Stimulated activated memory B cell treated with anti-CD40 and anti-IgM and Interleukin-4, amounts not matched to agents 10 μg/mL and 1 μg/mL and 100 μg/mL, for 72 hours (primary cell): ENCODE results near the gene MILR1.

Experiments
- ATAC-seq: fragments of 150-1000 bp; cut with Tn5 transposase; 2 replicates; pipeline ENCODE4 v1.10.0; 2021
- H3K27ac Mint-ChIP-seq: one replicate; pipeline ENCODE4 v1.8.0; 2022; ENCODE audit warnings: mild to moderate bottlenecking, mixed read lengths
- H3K27me3 Mint-ChIP-seq: one replicate; pipeline ENCODE4 v1.8.0; 2022; ENCODE audit warnings: mixed read lengths
- H3K36me3 Mint-ChIP-seq: one replicate; pipeline ENCODE4 v1.8.0; 2022; ENCODE audit warnings: mixed read lengths
- H3K4me1 Mint-ChIP-seq: one replicate; pipeline ENCODE4 v1.8.0; 2022; ENCODE audit warnings: mixed read lengths
- H3K4me3 Mint-ChIP-seq: one replicate; pipeline ENCODE4 v1.8.0; 2022; ENCODE audit warnings: mild to moderate bottlenecking, moderate library complexity, mixed read lengths
- H3K9me3 Mint-ChIP-seq: one replicate; pipeline ENCODE4 v1.8.0; 2022; ENCODE audit warnings: mixed read lengths

The MILR1 gene

GRCh38 chr17:64500487-64500859, 51.6 kb downstream of the MILR1 start:
- peaks cover 83% of the 10 kb centered on the region for H3K4me1 Mint-ChIP-seq
- no peak overlapping the region for H3K4me3 Mint-ChIP-seq
- H3K36me3 Mint-ChIP-seq = peaks cover 64% of the 10 kb centered on the region
- peak overlapping the region; percentile 2 for H3K27ac Mint-ChIP-seq
- H3K27me3 Mint-ChIP-seq = no peaks in the 10 kb centered on the region
- H3K9me3 Mint-ChIP-seq = no peaks in the 10 kb centered on the region
- ATAC-seq = no peak

- ATAC-seq = no peak
- peaks cover 70% of the 10 kb centered on the region for H3K36me3 Mint-ChIP-seq
- H3K27me3 Mint-ChIP-seq = no peaks in the 10 kb centered on the region
- peaks cover 76% of the 10 kb centered on the region for H3K4me1 Mint-ChIP-seq
- H3K27ac Mint-ChIP-seq = no peak overlapping the region
- H3K4me3 Mint-ChIP-seq = no peak overlapping the region
- no peaks in the 10 kb centered on the region for H3K9me3 Mint-ChIP-seq
These were observed 52.2 kb downstream of the MILR1 start for GRCh38 chr17:64500862-64501765.

DNA sequence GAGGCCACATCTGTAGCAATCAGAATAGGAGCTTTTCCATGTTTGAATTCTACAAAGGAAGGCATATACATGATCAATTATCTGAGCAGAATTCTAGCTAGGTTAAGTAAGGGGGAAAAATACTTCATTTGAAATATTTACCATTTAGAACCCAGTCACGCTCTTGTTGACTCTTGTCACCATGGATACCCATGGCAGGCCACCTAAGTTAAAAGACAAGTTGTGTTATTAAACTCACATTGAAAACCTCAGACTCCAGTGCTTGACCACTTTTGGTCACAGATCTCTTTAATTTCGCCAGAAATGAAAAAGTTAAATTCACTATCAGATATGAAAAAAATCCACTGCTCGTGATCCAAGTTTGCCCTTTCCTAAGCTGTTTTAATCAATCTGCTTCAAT, 53.1 kb downstream of the MILR1 start:
- H3K36me3 Mint-ChIP-seq = peaks cover 71% of the 10 kb centered on the region
- no peak overlapping the region for H3K27ac Mint-ChIP-seq
- no peak overlapping the region for H3K4me3 Mint-ChIP-seq
- peaks cover 67% of the 10 kb centered on the region for H3K4me1 Mint-ChIP-seq
- no peak for ATAC-seq
- H3K9me3 Mint-ChIP-seq = no peaks in the 10 kb centered on the region
- H3K27me3 Mint-ChIP-seq = no peaks in the 10 kb centered on the region

DNA sequence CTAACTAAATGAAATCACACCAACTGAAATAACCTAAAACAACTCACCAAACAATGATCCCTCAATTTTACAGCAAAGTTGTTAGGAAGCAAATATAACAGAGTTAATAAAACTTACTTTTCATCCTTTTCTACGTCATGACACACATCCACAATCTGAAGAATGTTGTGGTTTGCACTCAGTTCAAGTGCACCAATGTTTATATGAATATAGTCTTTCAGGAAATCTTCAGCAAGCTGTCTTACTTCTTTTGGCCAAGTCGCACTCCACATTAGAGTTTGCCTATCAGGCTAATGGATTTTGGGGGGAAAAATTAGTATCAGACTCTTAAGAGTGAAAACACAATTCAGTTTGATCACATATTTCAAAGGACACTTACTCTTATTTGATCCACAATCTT, 53.9 kb downstream of the MILR1 start:
- no peak overlapping the region for H3K4me3 Mint-ChIP-seq
- no peak for ATAC-seq
- H3K36me3 Mint-ChIP-seq = peaks cover 71% of the 10 kb centered on the region
- no peaks in the 10 kb centered on the region for H3K27me3 Mint-ChIP-seq
- no peaks in the 10 kb centered on the region for H3K9me3 Mint-ChIP-seq
- H3K27ac Mint-ChIP-seq = no peak overlapping the region
- peaks cover 66% of the 10 kb centered on the region for H3K4me1 Mint-ChIP-seq

GRCh38 chr17:64503341-64503740, 54.4 kb downstream of the MILR1 start:
- H3K27ac Mint-ChIP-seq = no peak overlapping the region

DNA sequence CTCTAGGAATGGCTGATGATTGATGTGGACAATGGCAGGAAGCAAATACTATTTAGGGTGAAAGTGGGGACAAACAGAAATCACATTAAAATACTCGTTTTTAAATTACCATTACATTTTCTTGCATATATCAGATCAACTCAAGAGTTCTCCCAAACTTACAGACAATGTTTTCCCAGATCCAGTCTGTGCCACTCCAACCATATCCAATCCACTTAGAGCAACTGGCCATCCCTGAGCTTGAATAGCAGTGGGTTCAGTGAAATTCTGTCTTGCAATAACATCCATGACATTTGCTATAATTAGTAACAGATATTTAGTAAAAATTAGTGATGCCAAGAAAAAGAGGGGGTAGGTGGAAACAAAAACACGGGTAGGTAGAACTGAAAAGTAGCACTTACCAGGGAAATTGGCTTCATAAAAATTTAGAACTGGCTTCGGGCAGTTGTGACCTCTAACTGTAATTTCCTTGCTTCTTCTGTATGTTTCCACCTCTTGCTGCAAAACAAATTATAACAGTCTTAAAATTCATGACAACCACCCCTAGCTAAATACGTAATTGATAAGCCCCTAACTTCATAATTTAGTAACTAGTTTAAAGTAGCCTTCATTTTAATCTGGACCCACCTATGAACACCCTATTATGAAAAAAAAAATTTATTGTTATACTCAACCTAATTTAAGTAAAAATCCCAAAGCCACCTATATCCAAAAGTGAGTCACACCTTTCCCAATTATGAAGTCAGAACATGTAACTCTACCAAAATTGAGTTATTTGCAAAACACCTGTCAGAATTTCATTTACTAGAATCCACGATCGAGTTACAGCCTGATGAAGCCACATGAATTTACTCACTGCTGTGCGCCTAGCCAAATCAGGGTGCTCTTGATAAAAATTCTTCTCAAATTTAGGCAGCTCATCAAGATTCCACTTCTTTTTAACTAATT, 55.2 kb downstream of the MILR1 start:
- Mint-ChIP-seq H3K9me3 (no peaks in the 10 kb centered on the region), H3K36me3 (peaks cover 71% of the 10 kb centered on the region), H3K4me1 (peaks cover 56% of the 10 kb centered on the region), H3K4me3 (peak overlapping the region; percentile 100), H3K27me3 (no peaks in the 10 kb centered on the region), H3K27ac (peak overlapping the region; percentile 100)
- ATAC-seq = no peak

More at GRCh38 chr17:64503341-64503740, 54.4 kb downstream of the MILR1 start:
- no peak for ATAC-seq
- Mint-ChIP-seq H3K36me3 (peaks cover 71% of the 10 kb centered on the region), H3K27me3 (no peaks in the 10 kb centered on the region), H3K4me1 (peaks cover 61% of the 10 kb centered on the region), H3K9me3 (no peaks in the 10 kb centered on the region), H3K4me3 (no peak overlapping the region)

- H3K27ac Mint-ChIP-seq = peak overlapping the region; percentile 100
- no peaks in the 10 kb centered on the region for H3K27me3 Mint-ChIP-seq
- no peaks in the 10 kb centered on the region for H3K9me3 Mint-ChIP-seq
- ATAC-seq = no peak
- H3K4me1 Mint-ChIP-seq = peaks cover 55% of the 10 kb centered on the region
- peak overlapping the region; percentile 100 for H3K4me3 Mint-ChIP-seq
- peaks cover 64% of the 10 kb centered on the region for H3K36me3 Mint-ChIP-seq
These were observed 55.9 kb downstream of the MILR1 start for GRCh38 chr17:64504769-64505339.

GRCh38 chr17:64505340-64506200, 56.7 kb downstream of the MILR1 start:
- Mint-ChIP-seq H3K4me1 (peaks cover 49% of the 10 kb centered on the region), H3K4me3 (peak overlapping the region; percentile 100), H3K27me3 (no peaks in the 10 kb centered on the region), H3K9me3 (no peaks in the 10 kb centered on the region), H3K36me3 (peaks cover 62% of the 10 kb centered on the region), H3K27ac (peak overlapping the region; percentile 100)
- ATAC-seq = peak; percentile 64

DNA sequence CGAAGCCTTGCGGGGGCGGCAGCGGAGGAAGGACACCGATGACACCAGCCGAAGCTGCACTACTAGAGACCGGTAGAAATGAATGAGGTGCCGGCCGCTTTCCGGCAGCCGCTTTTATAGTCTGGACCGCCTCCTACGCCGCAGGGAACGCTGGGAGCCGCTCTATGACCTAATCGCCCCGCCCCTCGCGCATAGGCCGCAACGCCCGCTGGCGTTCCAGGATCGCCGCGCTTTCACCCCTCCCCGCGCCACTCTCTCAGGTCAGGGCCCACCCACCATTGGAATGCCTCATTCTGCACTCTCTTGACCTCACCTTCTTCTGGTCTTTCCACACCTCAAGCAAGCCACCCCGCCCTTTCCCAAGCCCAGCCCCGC, 57.3 kb downstream of the MILR1 start, which contains the start of gene DDX5:
Gene DDX5 (minus strand): TSS at position 89 of the 375 bp plus-strand sequence. CDS start 170 bp downstream, outside the sequence.
- peaks cover 43% of the 10 kb centered on the region for H3K4me1 Mint-ChIP-seq
- H3K27ac Mint-ChIP-seq = peak within 1 kb of the TSS; percentile 100
- H3K27me3 Mint-ChIP-seq = no peaks in the 10 kb centered on the region
- H3K36me3 Mint-ChIP-seq = peaks cover 61% of the 10 kb centered on the region
- peak; percentile 86 for ATAC-seq
- no peaks in the 10 kb centered on the region for H3K9me3 Mint-ChIP-seq
- H3K4me3 Mint-ChIP-seq = peak within 1 kb of the TSS; percentile 100

GRCh38 chr17:64506576-64507412, 57.9 kb downstream of the MILR1 start, which contains the start of gene CEP95:
Gene CEP95 (plus strand): TSS chr17:64506977. CDS start chr17:64507098, 121 bp downstream.
- Mint-ChIP-seq H3K27ac (peak within 1 kb of the TSS; percentile 100), H3K4me1 (peaks cover 37% of the 10 kb centered on the region), H3K9me3 (no peaks in the 10 kb centered on the region), H3K27me3 (no peaks in the 10 kb centered on the region), H3K36me3 (peaks cover 61% of the 10 kb centered on the region), H3K4me3 (peak within 1 kb of the TSS; percentile 100)
- peak; percentile 89 for ATAC-seq

GRCh38 chr17:64507413-64507782, 58.5 kb downstream of the MILR1 start:
- peaks cover 57% of the 10 kb centered on the region for H3K36me3 Mint-ChIP-seq
- peaks cover 31% of the 10 kb centered on the region for H3K4me1 Mint-ChIP-seq
- no peaks in the 10 kb centered on the region for H3K27me3 Mint-ChIP-seq
- peak overlapping the region; percentile 100 for H3K27ac Mint-ChIP-seq
- peak; percentile 42 for ATAC-seq
- peak overlapping the region; percentile 100 for H3K4me3 Mint-ChIP-seq
- no peaks in the 10 kb centered on the region for H3K9me3 Mint-ChIP-seq

GRCh38 chr17:64508683-64509082, 59.8 kb downstream of the MILR1 start:
- Mint-ChIP-seq H3K27me3 (no peaks in the 10 kb centered on the region), H3K27ac (no peak overlapping the region), H3K4me1 (peaks cover 26% of the 10 kb centered on the region), H3K9me3 (no peaks in the 10 kb centered on the region), H3K4me3 (peak overlapping the region; percentile 44), H3K36me3 (peaks cover 51% of the 10 kb centered on the region)
- no peak for ATAC-seq

GRCh38 chr17:64509179-64509578, 60.3 kb downstream of the MILR1 start:
- H3K4me3 Mint-ChIP-seq = no peak overlapping the region
- no peak overlapping the region for H3K27ac Mint-ChIP-seq
- peaks cover 46% of the 10 kb centered on the region for H3K36me3 Mint-ChIP-seq
- H3K9me3 Mint-ChIP-seq = no peaks in the 10 kb centered on the region
- H3K27me3 Mint-ChIP-seq = no peaks in the 10 kb centered on the region
- ATAC-seq = no peak
- peaks cover 22% of the 10 kb centered on the region for H3K4me1 Mint-ChIP-seq
